Body of pancreas (tissue), 4 donors: Measurements from ENCODE around the gene ARHGAP42.

ENCODE experiments used
- CTCF ChIP-seq, 7 experiments: fragments of 450-650 bp in 4 of 7; fragments of 200-600 bp in 3 of 7; sonication (generic) in 3 of 7; IDR thresholded peaks; one replicate each; pipeline ENCODE4 v1.5.1; 2016 to 2019; ENCODE audit warnings: antibody characterized with exemption in 7 of 7
- POLR2A ChIP-seq, 3 donors: fragments of 450-650 bp; IDR thresholded peaks; one replicate each; pipeline ENCODE4 v1.6.1; 2016; ENCODE audit warnings: antibody characterized with exemption in 3 of 3, mild to moderate bottlenecking in 2 of 3

GRCh38 chr11:100940111-100940510 lies 253.0 kb downstream of the ARHGAP42 start:
- TF ChIP-seq CTCF (IDR thresholded peaks at IDR 0.05) (no peak), POLR2A (IDR thresholded peaks at IDR 0.05) (no peak)
